Fibroblast of lung (primary cell): ENCODE data around the gene RAB30. TPM values are rescaled to one million over a fixed set of nuclear protein-coding genes. Genes with fewer than 3 reads are reported as not detected.

ENCODE experiments used
- DNase-seq, 2 donors: peaks; one replicate each; pipeline versions ENCODE4 v3.0.0 to v3.0.0-alpha.2; 2010; ENCODE audit warnings: low read depth in 2 of 2
- H2AFZ ChIP-seq: 2 replicates; pipeline ENCODE4 v1.5.1; 2012; ENCODE audit warnings: low read length, control low read depth, inconsistent platforms
- H3K27ac ChIP-seq: 2 replicates; pipeline ENCODE4 v1.5.1; 2011; ENCODE audit warnings: low read length, control low read depth; ENCODE audit not compliant: insufficient read depth
- H3K27me3 ChIP-seq: 2 replicates; pipeline ENCODE4 v1.5.1; 2011; ENCODE audit warnings: mild to moderate bottlenecking, low read length; ENCODE audit not compliant: control insufficient read depth, insufficient read depth
- H3K36me3 ChIP-seq: 2 replicates; pipeline ENCODE4 v1.5.1; 2011; ENCODE audit warnings: low read length; ENCODE audit not compliant: control insufficient read depth, insufficient read depth
- H3K4me1 ChIP-seq: 2 replicates; pipeline ENCODE4 v1.5.1; 2011; ENCODE audit warnings: low read length; ENCODE audit not compliant: control insufficient read depth, insufficient read depth; ENCODE audit errors: extremely low read depth
- H3K4me2 ChIP-seq: 2 replicates; pipeline ENCODE4 v1.5.1; 2011; ENCODE audit warnings: low read length, control low read depth; ENCODE audit not compliant: insufficient read depth; ENCODE audit errors: extremely low read depth
- H3K4me3 ChIP-seq, 4 experiments: fragments of 200-600 bp in 1 of 4; sonication (generic) in 1 of 4; replicated peaks in 1 of 4; 2 replicates each; pipeline ENCODE4 v1.5.1; 2011 to 2016; ENCODE audit warnings: low read length in 4 of 4, low read depth in 3 of 4, mild to moderate bottlenecking in 3 of 4, control low read depth in 2 of 4, inconsistent platforms in 1 of 4, mixed read lengths in 1 of 4; ENCODE audit not compliant: insufficient read depth in 1 of 4; ENCODE audit errors: control extremely low read depth in 1 of 4
- H3K79me2 ChIP-seq: 2 replicates; pipeline ENCODE4 v1.5.1; 2012; ENCODE audit warnings: mild to moderate bottlenecking, low read length, inconsistent platforms; ENCODE audit not compliant: control insufficient read depth, insufficient read depth
- H3K9ac ChIP-seq: 2 replicates; pipeline ENCODE4 v1.5.1; 2011; ENCODE audit warnings: mild to moderate bottlenecking, low read length, control low read depth; ENCODE audit not compliant: insufficient read depth
- H3K9me3 ChIP-seq: 2 replicates; pipeline ENCODE4 v1.5.1; 2012; ENCODE audit warnings: low read depth, low read length; ENCODE audit not compliant: control insufficient read depth, insufficient read depth
- H4K20me1 ChIP-seq: 2 replicates; pipeline ENCODE4 v1.5.1; 2011; ENCODE audit warnings: low read length; ENCODE audit not compliant: control insufficient read depth, insufficient read depth; ENCODE audit errors: extremely low read depth
- CTCF ChIP-seq, 2 donors: IDR thresholded peaks in 1 of 2; conservative IDR thresholded peaks in 1 of 2; 1 replicate in 1 of 2; 2 replicates in 1 of 2; pipeline ENCODE4 v1.5.1; 2011 to 2012; ENCODE audit warnings: low read length in 2 of 2, control low read depth in 1 of 2, inconsistent platforms in 1 of 2, low read depth in 1 of 2, mild to moderate bottlenecking in 1 of 2
- EZH2 ChIP-seq: IDR thresholded peaks from 2 replicates; pipeline ENCODE4 v1.5.1; 2012; ENCODE audit warnings: low read length, control low read depth, mild to moderate bottlenecking; ENCODE audit errors: missing control alignments
- polyA plus RNA-seq, 2 donors: library from polyadenylated mRNA; depleted of rRNA in 1 of 2; stranded (reverse) in 1 of 2; unstranded in 1 of 2; fragments of >200 nt; gene quantifications; 2 replicates each; pipeline ENCODE4 v1.2.1, GENCODE V29; 2011 to 2012; ENCODE audit warnings: missing spikeins in 1 of 2
- total RNA-seq: library from RNA; depleted of rRNA; stranded (reverse); fragments of >200 nt; gene quantifications from 2 replicates; pipeline ENCODE4 v1.2.1, GENCODE V29; 2014

The RAB30 gene
- total and polyA plus RNA-seq, 2 donors (not counting 1 experiment from before 2014, with no cell fraction given) = 33.9 to 45.2 TPM

DNA sequence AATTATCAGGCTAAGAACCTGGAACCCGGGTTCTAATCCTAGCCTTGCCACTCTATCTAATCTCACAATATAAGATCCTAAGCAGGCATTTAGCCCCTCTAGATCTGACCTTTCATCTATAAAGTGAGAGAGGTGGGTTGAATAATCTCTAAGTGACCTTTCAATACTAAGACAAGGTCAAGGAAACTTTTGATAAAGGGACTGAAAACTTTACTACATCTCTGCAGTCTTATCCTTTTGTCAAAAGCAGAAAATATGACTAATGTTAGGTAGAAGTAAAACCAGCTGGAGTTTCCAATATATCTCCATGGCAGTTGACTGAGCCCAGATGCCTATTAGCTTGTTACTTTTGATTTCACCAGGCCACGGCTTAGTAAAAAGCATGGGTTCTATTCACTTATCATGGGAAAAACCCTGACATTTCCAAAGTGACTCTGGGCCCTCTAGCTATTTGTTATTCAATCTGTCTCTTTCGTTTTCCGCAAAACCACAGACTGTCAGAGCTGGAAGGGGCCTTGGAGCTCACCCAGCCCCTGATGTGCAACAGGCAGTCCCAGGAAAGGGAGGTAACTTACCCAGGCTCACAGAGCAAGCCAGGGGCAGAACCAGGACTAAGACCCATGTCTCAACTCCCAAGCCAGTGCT is 75.8 kb downstream of the RAB30 start:
- H3K9me3 ChIP-seq = no peaks in the 10 kb centered on the region
- peak; percentile 41 to 80 for DNase-seq
- H3K4me1 ChIP-seq = peaks cover 9% of the 10 kb centered on the region
- no peak for TF ChIP-seq CTCF (conservative IDR thresholded peaks at IDR 0.05 in 1 of 2, IDR thresholded peaks at IDR 0.05 in 1 of 2; ENCODE audit: low read depth in 1 of 2, low read length in 2 of 2)
- TF ChIP-seq EZH2 = no peak
- H3K27ac ChIP-seq = no peak overlapping the region
- peaks cover 8% of the 10 kb centered on the region for H3K79me2 ChIP-seq
- no peaks in the 10 kb centered on the region for H3K27me3 ChIP-seq
- no peak overlapping the region for H2AFZ ChIP-seq
- no peak overlapping the region for H3K4me3 ChIP-seq
- H3K4me2 ChIP-seq = peak overlapping the region; percentile 11
- no peaks in the 10 kb centered on the region for H4K20me1 ChIP-seq
- H3K36me3 ChIP-seq = no peaks in the 10 kb centered on the region
- H3K9ac ChIP-seq = no peak overlapping the region

DNA sequence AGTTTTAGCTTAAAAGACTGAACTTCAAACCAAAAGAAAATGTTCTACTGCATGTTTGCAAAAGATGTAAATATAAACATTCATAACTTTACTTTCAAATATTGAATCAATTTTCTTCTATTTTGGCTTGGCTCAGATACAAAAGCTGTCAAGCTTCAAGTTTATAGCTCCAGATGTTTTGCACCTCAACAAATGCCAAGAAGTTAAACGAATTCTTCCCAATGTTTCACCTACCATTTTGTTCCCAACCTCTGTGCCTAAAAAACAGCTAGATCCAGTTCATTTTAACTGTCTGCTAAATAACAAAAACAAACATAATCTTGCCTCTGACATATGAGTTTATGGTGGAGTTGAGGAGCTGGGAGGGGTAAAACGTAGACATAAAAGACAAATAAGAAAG is 76.5 kb downstream of the RAB30 start:
- no peak overlapping the region for H2AFZ ChIP-seq
- TF ChIP-seq EZH2 (no peak), CTCF (conservative IDR thresholded peaks at IDR 0.05 in 1 of 2, IDR thresholded peaks at IDR 0.05 in 1 of 2; ENCODE audit: low read depth in 1 of 2, low read length in 2 of 2) (no peak)
- H3K4me1 ChIP-seq = peaks cover 9% of the 10 kb centered on the region
- H3K9ac ChIP-seq = no peak overlapping the region
- no peaks in the 10 kb centered on the region for H4K20me1 ChIP-seq
- H3K4me2 ChIP-seq = no peak overlapping the region
- peak in 1 of 2 donors; percentile 39 for DNase-seq
- H3K4me3 ChIP-seq = no peak overlapping the region
- no peaks in the 10 kb centered on the region for H3K9me3 ChIP-seq
- H3K27ac ChIP-seq = no peak overlapping the region
- H3K36me3 ChIP-seq = no peaks in the 10 kb centered on the region
- no peaks in the 10 kb centered on the region for H3K27me3 ChIP-seq
- peaks cover 8% of the 10 kb centered on the region for H3K79me2 ChIP-seq

DNA sequence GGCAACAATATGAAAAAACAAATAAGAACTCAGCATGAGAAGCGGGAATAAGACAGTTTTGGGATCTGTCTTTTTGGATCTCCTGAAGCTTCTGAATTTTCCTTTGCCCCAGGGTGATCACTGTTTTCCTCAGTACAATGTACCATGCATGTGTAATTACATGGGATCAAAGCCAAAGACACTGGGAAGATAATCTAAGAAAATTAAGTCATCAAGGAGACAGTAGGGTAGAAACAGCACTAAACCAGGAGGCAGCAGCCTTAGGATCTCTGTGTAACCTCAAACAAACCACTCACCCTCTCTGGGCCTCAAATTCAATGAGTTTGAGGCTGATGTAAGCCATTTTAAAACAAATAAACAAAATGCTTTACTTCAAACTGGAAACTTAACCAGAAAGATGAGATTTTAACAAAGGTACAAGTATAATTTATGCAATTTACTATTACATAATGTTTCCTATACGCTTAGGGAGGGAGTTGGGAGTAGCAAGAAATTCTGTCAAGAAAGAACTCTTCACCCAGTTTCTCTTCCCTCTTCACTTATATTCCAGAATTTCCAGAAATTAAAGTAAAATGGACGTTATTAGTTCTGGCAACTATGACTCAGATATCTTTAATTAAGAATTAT is 77.0 kb downstream of the RAB30 start:
- Histone ChIP-seq H3K4me2 (no peak overlapping the region), H2AFZ (no peak overlapping the region), H3K4me1 (peaks cover 9% of the 10 kb centered on the region), H4K20me1 (no peaks in the 10 kb centered on the region), H3K9me3 (no peaks in the 10 kb centered on the region), H3K36me3 (no peaks in the 10 kb centered on the region), H3K9ac (no peak overlapping the region), H3K27ac (no peak overlapping the region), H3K4me3 (no peak overlapping the region), H3K79me2 (peaks cover 7% of the 10 kb centered on the region), H3K27me3 (no peaks in the 10 kb centered on the region)
- TF ChIP-seq CTCF (conservative IDR thresholded peaks at IDR 0.05 in 1 of 2, IDR thresholded peaks at IDR 0.05 in 1 of 2; ENCODE audit: low read depth in 1 of 2, low read length in 2 of 2) (no peak), EZH2 (no peak)
- peak in 1 of 2 donors; percentile 25 for DNase-seq
